ENCODE measurements around the gene PAFAH1B1.

DNA sequence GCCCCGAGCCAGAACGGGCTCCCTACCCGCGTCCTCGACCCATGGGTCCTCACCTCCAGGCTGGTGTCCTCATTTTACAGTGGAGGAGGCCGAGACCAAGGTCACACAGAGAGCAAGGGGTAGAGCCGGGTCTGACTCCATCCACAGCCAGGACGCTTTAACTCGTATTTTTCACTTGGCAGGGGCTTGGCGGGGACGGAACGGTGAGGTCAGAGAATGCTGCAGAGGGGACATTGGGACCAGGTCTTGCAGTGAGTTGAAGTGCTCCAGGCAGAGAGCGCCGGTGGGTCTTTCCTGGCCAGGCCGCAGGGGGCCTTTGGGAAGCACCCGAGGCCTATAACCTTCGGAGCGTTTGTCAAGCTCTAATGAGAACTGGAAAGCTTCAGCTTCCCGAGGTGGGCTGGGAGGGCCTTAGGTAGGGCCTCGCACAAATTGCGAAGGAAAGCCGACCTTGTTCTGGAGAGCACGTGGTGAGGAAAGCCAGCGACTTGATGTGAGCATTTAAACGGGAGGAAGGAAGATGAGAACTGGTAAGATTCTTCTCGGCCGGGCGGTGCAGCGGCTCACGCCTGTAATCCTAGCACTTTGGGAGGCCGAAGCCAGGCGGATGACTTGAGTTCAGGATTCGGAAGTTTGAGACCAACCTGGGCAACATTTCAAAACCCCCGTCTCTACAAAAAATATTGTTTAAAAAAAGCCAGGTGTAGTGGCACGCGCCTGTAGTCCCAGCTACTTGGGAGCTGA, 119.0 kb downstream of the PAFAH1B1 start:
- TF ChIP-seq CREB1 (IDR thresholded peaks at IDR 0.05; ENCODE audit: low read depth) = no peak
- TF ChIP-seq NFIC (IDR thresholded peaks at IDR 0.05) = no peak
- no peak for TF ChIP-seq FOXM1 (IDR thresholded peaks at IDR 0.05; ENCODE audit: borderline replicate concordance, low read depth)
- no peak for TF ChIP-seq CEBPB (IDR thresholded peaks at IDR 0.05)
- no peak for TF ChIP-seq RAD21 (IDR thresholded peaks at IDR 0.05; ENCODE audit: low read depth)
- no peak for TF ChIP-seq ZBTB7A (IDR thresholded peaks at IDR 0.05; ENCODE audit: low read depth)
- TF ChIP-seq YY1 (IDR thresholded peaks at IDR 0.05; ENCODE audit: low read depth) = no peak
- TF ChIP-seq, protein P1, sequence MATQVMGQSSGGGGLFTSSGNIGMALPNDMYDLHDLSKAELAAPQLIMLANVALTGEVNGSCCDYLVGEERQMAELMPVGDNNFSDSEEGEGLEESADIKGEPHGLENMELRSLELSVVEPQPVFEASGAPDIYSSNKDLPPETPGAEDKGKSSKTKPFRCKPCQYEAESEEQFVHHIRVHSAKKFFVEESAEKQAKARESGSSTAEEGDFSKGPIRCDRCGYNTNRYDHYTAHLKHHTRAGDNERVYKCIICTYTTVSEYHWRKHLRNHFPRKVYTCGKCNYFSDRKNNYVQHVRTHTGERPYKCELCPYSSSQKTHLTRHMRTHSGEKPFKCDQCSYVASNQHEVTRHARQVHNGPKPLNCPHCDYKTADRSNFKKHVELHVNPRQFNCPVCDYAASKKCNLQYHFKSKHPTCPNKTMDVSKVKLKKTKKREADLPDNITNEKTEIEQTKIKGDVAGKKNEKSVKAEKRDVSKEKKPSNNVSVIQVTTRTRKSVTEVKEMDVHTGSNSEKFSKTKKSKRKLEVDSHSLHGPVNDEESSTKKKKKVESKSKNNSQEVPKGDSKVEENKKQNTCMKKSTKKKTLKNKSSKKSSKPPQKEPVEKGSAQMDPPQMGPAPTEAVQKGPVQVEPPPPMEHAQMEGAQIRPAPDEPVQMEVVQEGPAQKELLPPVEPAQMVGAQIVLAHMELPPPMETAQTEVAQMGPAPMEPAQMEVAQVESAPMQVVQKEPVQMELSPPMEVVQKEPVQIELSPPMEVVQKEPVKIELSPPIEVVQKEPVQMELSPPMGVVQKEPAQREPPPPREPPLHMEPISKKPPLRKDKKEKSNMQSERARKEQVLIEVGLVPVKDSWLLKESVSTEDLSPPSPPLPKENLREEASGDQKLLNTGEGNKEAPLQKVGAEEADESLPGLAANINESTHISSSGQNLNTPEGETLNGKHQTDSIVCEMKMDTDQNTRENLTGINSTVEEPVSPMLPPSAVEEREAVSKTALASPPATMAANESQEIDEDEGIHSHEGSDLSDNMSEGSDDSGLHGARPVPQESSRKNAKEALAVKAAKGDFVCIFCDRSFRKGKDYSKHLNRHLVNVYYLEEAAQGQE (IDR thresholded peaks at IDR 0.05; ENCODE audit: low read depth) = no peak

All from Ishikawa (cell line).